ENCODE measurements around the gene PODXL2.
"Not testable (repeated sequence)": the region's sequence is repeated elsewhere in the genome, so short reads cannot be mapped to it uniquely, and the experiment has no call there.

Gene PODXL2

GRCh38 chr3:127604546-127605165, 24.3 kb upstream of the PODXL2 start:
- TF ChIP-seq GABPA (IDR thresholded peaks at IDR 0.05; ENCODE audit: low read depth) (no peak), SPI1 (IDR thresholded peaks at IDR 0.05; ENCODE audit: borderline replicate concordance, low read depth) (no peak), POLR2AphosphoS5 (IDR thresholded peaks at IDR 0.05; ENCODE audit: low read depth) (no peak)
- TF ChIP-seq, protein P1, sequence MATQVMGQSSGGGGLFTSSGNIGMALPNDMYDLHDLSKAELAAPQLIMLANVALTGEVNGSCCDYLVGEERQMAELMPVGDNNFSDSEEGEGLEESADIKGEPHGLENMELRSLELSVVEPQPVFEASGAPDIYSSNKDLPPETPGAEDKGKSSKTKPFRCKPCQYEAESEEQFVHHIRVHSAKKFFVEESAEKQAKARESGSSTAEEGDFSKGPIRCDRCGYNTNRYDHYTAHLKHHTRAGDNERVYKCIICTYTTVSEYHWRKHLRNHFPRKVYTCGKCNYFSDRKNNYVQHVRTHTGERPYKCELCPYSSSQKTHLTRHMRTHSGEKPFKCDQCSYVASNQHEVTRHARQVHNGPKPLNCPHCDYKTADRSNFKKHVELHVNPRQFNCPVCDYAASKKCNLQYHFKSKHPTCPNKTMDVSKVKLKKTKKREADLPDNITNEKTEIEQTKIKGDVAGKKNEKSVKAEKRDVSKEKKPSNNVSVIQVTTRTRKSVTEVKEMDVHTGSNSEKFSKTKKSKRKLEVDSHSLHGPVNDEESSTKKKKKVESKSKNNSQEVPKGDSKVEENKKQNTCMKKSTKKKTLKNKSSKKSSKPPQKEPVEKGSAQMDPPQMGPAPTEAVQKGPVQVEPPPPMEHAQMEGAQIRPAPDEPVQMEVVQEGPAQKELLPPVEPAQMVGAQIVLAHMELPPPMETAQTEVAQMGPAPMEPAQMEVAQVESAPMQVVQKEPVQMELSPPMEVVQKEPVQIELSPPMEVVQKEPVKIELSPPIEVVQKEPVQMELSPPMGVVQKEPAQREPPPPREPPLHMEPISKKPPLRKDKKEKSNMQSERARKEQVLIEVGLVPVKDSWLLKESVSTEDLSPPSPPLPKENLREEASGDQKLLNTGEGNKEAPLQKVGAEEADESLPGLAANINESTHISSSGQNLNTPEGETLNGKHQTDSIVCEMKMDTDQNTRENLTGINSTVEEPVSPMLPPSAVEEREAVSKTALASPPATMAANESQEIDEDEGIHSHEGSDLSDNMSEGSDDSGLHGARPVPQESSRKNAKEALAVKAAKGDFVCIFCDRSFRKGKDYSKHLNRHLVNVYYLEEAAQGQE (IDR thresholded peaks at IDR 0.05; ENCODE audit: insufficient replicate concordance, low read depth): no peak
- TF ChIP-seq, protein P2, sequence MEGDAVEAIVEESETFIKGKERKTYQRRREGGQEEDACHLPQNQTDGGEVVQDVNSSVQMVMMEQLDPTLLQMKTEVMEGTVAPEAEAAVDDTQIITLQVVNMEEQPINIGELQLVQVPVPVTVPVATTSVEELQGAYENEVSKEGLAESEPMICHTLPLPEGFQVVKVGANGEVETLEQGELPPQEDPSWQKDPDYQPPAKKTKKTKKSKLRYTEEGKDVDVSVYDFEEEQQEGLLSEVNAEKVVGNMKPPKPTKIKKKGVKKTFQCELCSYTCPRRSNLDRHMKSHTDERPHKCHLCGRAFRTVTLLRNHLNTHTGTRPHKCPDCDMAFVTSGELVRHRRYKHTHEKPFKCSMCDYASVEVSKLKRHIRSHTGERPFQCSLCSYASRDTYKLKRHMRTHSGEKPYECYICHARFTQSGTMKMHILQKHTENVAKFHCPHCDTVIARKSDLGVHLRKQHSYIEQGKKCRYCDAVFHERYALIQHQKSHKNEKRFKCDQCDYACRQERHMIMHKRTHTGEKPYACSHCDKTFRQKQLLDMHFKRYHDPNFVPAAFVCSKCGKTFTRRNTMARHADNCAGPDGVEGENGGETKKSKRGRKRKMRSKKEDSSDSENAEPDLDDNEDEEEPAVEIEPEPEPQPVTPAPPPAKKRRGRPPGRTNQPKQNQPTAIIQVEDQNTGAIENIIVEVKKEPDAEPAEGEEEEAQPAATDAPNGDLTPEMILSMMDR (IDR thresholded peaks at IDR 0.05; ENCODE audit: insufficient read depth, low read length): no peak
- Histone ChIP-seq H3K4me3 (replicated peaks; ENCODE audit: insufficient read depth, low read length) (no peak overlapping the region), H3K27ac (replicated peaks) (no peak overlapping the region), H3K27me3 (ENCODE audit: insufficient read depth, poor library complexity, severe bottlenecking) (no peaks in the 10 kb centered on the region)
- no peak for DNase-seq (ENCODE audit: low read depth in 1 of 2, low spot score in 1 of 2)

- H3K27me3 ChIP-seq (ENCODE audit: insufficient read depth, poor library complexity, severe bottlenecking); H3K27ac ChIP-seq (replicated peaks); H3K4me3 ChIP-seq (replicated peaks; ENCODE audit: insufficient read depth, low read length); DNase-seq (ENCODE audit: low read depth in 1 of 2, low spot score in 1 of 2): not testable (repeated sequence)
Measured at GRCh38 chr3:127605547-127605946, 23.4 kb upstream of the PODXL2 start.

DNA sequence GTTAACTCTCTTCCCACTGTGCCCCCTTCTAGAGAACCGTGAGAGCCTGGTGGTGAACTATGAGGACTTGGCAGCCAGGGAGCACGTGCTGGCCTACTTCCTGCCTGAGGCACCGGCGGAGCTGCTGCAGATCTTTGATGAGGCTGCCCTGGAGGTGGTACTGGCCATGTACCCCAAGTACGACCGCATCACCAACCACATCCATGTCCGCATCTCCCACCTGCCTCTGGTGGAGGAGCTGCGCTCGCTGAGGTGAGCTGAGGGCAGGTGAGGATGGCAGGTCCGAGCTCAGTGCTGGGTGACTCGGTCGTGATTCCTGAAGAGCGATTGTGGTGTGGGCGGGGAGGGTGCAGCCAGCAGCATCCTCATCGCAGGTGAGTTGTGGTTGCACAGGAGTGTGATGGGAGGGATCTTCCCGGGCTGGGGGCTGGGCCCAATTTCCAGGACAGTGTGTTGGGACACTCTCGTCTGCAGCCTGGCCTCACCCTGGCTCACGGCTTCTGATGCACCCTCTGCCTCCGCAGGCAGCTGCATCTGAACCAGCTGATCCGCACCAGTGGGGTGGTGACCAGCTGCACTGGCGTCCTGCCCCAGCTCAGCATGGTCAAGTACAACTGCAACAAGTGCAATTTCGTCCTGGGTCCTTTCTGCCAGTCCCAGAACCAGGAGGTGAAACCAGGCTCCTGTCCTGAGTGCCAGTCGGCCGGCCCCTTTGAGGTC, 22.7 kb upstream of the PODXL2 start:
- Histone ChIP-seq H3K27ac (replicated peaks) (no peak overlapping the region), H3K4me3 (replicated peaks; ENCODE audit: insufficient read depth, low read length) (no peak overlapping the region), H3K27me3 (ENCODE audit: insufficient read depth, poor library complexity, severe bottlenecking) (no peaks in the 10 kb centered on the region)
- DNase-seq (ENCODE audit: low read depth in 1 of 2, low spot score in 1 of 2): no peak
- TF ChIP-seq, protein P1 (IDR thresholded peaks at IDR 0.05; ENCODE audit: insufficient replicate concordance, low read depth): no peak
- TF ChIP-seq POLR2AphosphoS5 (IDR thresholded peaks at IDR 0.05; ENCODE audit: low read depth) (no peak), SPI1 (IDR thresholded peaks at IDR 0.05; ENCODE audit: borderline replicate concordance, low read depth) (no peak), GABPA (IDR thresholded peaks at IDR 0.05; ENCODE audit: low read depth) (no peak)
- TF ChIP-seq, protein P2 (IDR thresholded peaks at IDR 0.05; ENCODE audit: insufficient read depth, low read length): no peak

DNA sequence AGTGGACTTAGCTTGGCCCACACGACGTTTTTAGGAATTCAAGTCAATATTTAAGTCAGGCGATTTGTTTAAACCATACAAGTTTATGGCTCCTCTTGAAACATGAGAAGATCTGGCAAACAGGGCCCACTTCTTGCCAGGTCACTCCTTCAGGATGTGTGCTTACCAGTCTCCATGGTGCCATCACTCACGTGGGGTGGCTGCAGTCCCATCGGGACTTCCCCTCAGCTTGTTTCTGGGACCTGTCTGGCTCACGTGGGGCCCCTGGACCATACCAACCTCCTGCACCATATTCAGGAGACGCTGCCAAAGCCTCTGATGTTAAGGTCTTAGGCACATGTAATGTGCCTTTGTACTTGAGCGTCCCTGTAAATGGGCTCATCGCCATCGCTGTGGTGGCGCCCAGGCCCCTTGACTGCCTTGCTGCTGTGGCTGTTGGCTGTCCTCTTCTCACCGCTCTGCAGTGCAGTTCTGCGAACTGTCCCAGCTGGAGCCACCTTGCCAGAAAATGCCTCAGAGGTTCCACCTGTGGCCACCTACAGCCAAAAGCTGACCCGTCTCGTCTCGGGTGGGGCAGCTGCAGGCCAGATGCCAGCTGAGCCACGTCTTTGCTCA, 21.9 kb upstream of the PODXL2 start:
- no peak for DNase-seq (ENCODE audit: low read depth in 1 of 2, low spot score in 1 of 2)
- no peak overlapping the region for H3K4me3 ChIP-seq (replicated peaks; ENCODE audit: insufficient read depth, low read length)
- TF ChIP-seq POLR2AphosphoS5 (IDR thresholded peaks at IDR 0.05; ENCODE audit: low read depth) (no peak), SPI1 (IDR thresholded peaks at IDR 0.05; ENCODE audit: borderline replicate concordance, low read depth) (no peak), GABPA (IDR thresholded peaks at IDR 0.05; ENCODE audit: low read depth) (no peak)
- TF ChIP-seq, protein P2 (IDR thresholded peaks at IDR 0.05; ENCODE audit: insufficient read depth, low read length): no peak
- TF ChIP-seq, protein P1 (IDR thresholded peaks at IDR 0.05; ENCODE audit: insufficient replicate concordance, low read depth): no peak
- H3K27ac ChIP-seq (replicated peaks): no peak overlapping the region
- H3K27me3 ChIP-seq (ENCODE audit: insufficient read depth, poor library complexity, severe bottlenecking): no peaks in the 10 kb centered on the region

All from HL-60 (cell line).